Measurements from ENCODE around the gene HCN3. TPM values are rescaled to one million over a fixed set of nuclear protein-coding genes. Genes with fewer than 3 reads are reported as not detected.

Gene HCN3
- total and polyA plus RNA-seq, 2 of the 8 experiments (the other 6 are each of a cell fraction or from before 2014, with no cell fraction given): 6.4 to 7.3 TPM

DNA sequence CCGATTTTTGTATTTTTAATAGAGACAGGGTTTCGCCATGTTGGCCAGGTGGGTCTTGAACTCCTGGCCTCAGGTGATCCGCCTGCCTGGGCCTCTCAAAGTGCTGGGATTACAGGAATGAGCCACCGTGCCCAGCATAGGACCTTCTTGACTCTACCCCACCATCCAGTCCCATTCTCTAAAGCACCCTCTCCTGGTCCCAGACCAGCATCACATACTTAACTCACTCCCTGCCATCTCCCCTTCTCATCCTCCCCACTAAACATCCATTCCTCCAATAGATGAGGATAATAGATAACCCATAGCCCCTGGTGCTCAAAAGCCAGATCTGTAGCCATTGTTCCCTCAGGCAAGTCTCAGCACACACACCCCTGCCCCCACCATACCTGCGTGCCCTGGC, 24.1 kb upstream of the HCN3 start:
- Histone ChIP-seq H3K9me3 (ENCODE audit: insufficient read depth in 2 of 2, low read depth in 1 of 2, low read length in 1 of 2) (no peaks in the 10 kb centered on the region), H3K36me3 (ENCODE audit: control insufficient read depth in 2 of 4, insufficient read depth in 4 of 4, low read length in 3 of 4) (no peaks in the 10 kb centered on the region; a peak in 1 of 8 replicates), H2BK5ac (ENCODE audit: low read depth, low read length) (no peak overlapping the region), H4K8ac (ENCODE audit: extremely low read depth, insufficient read depth, low read length) (no peak overlapping the region; the same call in 1 of the 2 replicates), H4K5ac (ENCODE audit: insufficient read length, low read depth, low read length) (no peak overlapping the region), H4K91ac (replicated peaks; ENCODE audit: insufficient read length, low read length) (no peak overlapping the region), H3K9ac (replicated peaks in 1 of 4; ENCODE audit: extremely low read depth in 1 of 4, low read depth in 3 of 4, low read length in 3 of 4) (no peak overlapping the region), H3K56ac (replicated peaks; ENCODE audit: insufficient read length, low read depth, low read length) (no peak overlapping the region), H3K79me2 (ENCODE audit: control insufficient read depth in 1 of 2, insufficient read depth in 2 of 2, low read length in 2 of 2) (0 out of 4 replicates have a peak, but pooled peaks cover 0 to 3% of the 10 kb centered on the region in 2 experiments), H4K20me1 (replicated peaks in 1 of 2; ENCODE audit: control insufficient read depth in 1 of 2, insufficient read depth in 2 of 2, low read length in 2 of 2) (peaks cover 0 to 9% of the 10 kb centered on the region in 2 experiments), H3K27ac (ENCODE audit: low read depth, low read length) (no peak overlapping the region), H3K18ac (ENCODE audit: extremely low read depth, low read length) (no peak overlapping the region), H3K27me3 (replicated peaks in 1 of 4; ENCODE audit: control insufficient read depth in 3 of 4, extremely low read depth in 1 of 4, insufficient read depth in 3 of 4, low read length in 3 of 4) (no peaks in the 10 kb centered on the region), H2BK12ac (ENCODE audit: low read depth, low read length) (no peak overlapping the region; the same call in 1 of the 2 replicates), H2AFZ (ENCODE audit: low read length) (no peak overlapping the region), H3K23ac (ENCODE audit: insufficient read length) (no peak overlapping the region), H2BK15ac (ENCODE audit: low read length) (peak overlapping the region; percentile 20; the same call in 1 of the 2 replicates), H2AK5ac (ENCODE audit: low read depth, low read length) (no peak overlapping the region), H3K4me2 (ENCODE audit: insufficient read depth in 1 of 2, low read depth in 2 of 2, low read length in 2 of 2) (peak overlapping the region in 1 of 2 experiments; percentile 79; a peak in 1 of 4 replicates), H2BK20ac (ENCODE audit: low read length) (no peak overlapping the region), H3K4ac (replicated peaks; ENCODE audit: insufficient read length, low read depth, low read length) (no peak overlapping the region), H3K23me2 (ENCODE audit: low read depth, low read length) (peaks cover 12% of the 10 kb centered on the region; the same call in 1 of the 2 replicates), H2BK120ac (replicated peaks; ENCODE audit: low read depth, low read length) (no peak overlapping the region), H3K4me3 (ENCODE audit: extremely low read depth in 1 of 4, insufficient read depth in 2 of 4, low read depth in 3 of 4, low read length in 4 of 4) (no peak overlapping the region), H3K79me1 (ENCODE audit: low read depth, low read length) (no peaks in the 10 kb centered on the region), H3K4me1 (replicated peaks in 1 of 4; ENCODE audit: control insufficient read depth in 3 of 4, insufficient read depth in 4 of 4, low read length in 3 of 4) (peaks cover 0 to 26% (median 16%) of the 10 kb centered on the region in 4 experiments; a peak in 6 of 7 replicates), H3K14ac (ENCODE audit: insufficient read length) (no peak overlapping the region)
- FAIRE-seq: no peak
- DNase-seq (ENCODE audit: low read depth in 1 of 2, low spot score in 2 of 2): no peak
- WGBS, 2 experiments (ENCODE audit: extremely low coverage in 1 of 2, insufficient coverage in 1 of 2, insufficient read length in 1 of 2, insufficient replicate concordance in 2 of 2, low coverage in 1 of 2, low lambda C conversion rate in 2 of 2, missing lambda C conversion rate in 1 of 2): 85% methylated on average over 5 of the region's 5 CpGs; no CpG with 5 or more reads in 1 of the 2 experiments
- POLR2A ChIA-PET (ENCODE audit: partially characterized antibody): interaction anchor here (0.9 to 7.1 kb wide), 4 partner anchors 8 to 69 kb away, joined by 3 to 48 read pairs (median 17); partner anchors contain the start of genes CLK2 and SCAMP3
- CTCF ChIA-PET (ENCODE audit: partially characterized antibody): interaction anchor here (3.3 to 15.2 kb wide), 5 partner anchors 11 to 69 kb away, joined by 16 to 227 read pairs (median 21); partner anchors contain the start of genes CLK2, FDPS and RUSC1
- TF ChIP-seq POU5F1 (IDR thresholded peaks at IDR 0.05; ENCODE audit: low read depth, low read length) (no peak), JUND (IDR thresholded peaks at IDR 0.05; ENCODE audit: low read length) (no peak), POLR2A (IDR thresholded peaks at IDR 0.05; ENCODE audit: control extremely low read depth in 1 of 2, low read depth in 2 of 2, low read length in 2 of 2) (no peak), RAD21 (IDR thresholded peaks at IDR 0.05 in 1 of 2, conservative IDR thresholded peaks at IDR 0.05 in 1 of 2; ENCODE audit: low read depth in 2 of 2, low read length in 2 of 2) (0 out of 4 replicates have a peak, but pooled peaks of 1 of the 2 experiments have one; percentile 7), SIRT6 (IDR thresholded peaks at IDR 0.05; ENCODE audit: low read length) (no peak), RBBP5 (IDR thresholded peaks at IDR 0.05; ENCODE audit: borderline replicate concordance, low read depth, low read length) (no peak), SP2 (IDR thresholded peaks at IDR 0.05; ENCODE audit: low read length) (no peak), YY1 (IDR thresholded peaks at IDR 0.05; ENCODE audit: low read depth, low read length) (no peak)
- TF ChIP-seq, protein P1, sequence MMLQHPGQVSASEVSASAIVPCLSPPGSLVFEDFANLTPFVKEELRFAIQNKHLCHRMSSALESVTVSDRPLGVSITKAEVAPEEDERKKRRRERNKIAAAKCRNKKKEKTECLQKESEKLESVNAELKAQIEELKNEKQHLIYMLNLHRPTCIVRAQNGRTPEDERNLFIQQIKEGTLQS (IDR thresholded peaks at IDR 0.05; ENCODE audit: insufficient read depth, low read depth, low read length): no peak
- TF ChIP-seq, protein P2, sequence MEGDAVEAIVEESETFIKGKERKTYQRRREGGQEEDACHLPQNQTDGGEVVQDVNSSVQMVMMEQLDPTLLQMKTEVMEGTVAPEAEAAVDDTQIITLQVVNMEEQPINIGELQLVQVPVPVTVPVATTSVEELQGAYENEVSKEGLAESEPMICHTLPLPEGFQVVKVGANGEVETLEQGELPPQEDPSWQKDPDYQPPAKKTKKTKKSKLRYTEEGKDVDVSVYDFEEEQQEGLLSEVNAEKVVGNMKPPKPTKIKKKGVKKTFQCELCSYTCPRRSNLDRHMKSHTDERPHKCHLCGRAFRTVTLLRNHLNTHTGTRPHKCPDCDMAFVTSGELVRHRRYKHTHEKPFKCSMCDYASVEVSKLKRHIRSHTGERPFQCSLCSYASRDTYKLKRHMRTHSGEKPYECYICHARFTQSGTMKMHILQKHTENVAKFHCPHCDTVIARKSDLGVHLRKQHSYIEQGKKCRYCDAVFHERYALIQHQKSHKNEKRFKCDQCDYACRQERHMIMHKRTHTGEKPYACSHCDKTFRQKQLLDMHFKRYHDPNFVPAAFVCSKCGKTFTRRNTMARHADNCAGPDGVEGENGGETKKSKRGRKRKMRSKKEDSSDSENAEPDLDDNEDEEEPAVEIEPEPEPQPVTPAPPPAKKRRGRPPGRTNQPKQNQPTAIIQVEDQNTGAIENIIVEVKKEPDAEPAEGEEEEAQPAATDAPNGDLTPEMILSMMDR (IDR thresholded peaks at IDR 0.05; ENCODE audit: control extremely low read depth in 1 of 3, insufficient read depth in 1 of 3, low read depth in 1 of 3, low read length in 3 of 3): peak in 2 of 3 experiments; percentile 1 to 32; a peak in 3 of 4 replicates

Measured in H1 (cell line).